NB4 (cell line): ENCODE results near the gene ZKSCAN8.

Experiments used
- CTCF ChIP-seq: IDR thresholded peaks from one replicate; pipeline ENCODE4 v1.5.1; 2012; ENCODE audit warnings: low read depth, low read length
- MAX ChIP-seq: IDR thresholded peaks from 2 replicates; pipeline ENCODE4 v1.6.1; 2011; ENCODE audit warnings: low read depth, low read length
- POLR2A ChIP-seq: IDR thresholded peaks from 2 replicates; pipeline ENCODE4 v1.6.1; 2011; ENCODE audit warnings: mild to moderate bottlenecking; ENCODE audit not compliant: insufficient read length; ENCODE audit errors: extremely low read depth

GRCh38 chr6:28200020-28200419, 58.3 kb downstream of the ZKSCAN8 start:
- no peak for TF ChIP-seq POLR2A
- TF ChIP-seq CTCF: no peak
- TF ChIP-seq MAX: no peak
